ENCODE results near the gene SARS1. TPM values are rescaled to one million over a fixed set of nuclear protein-coding genes. Genes with fewer than 3 reads are reported as not detected.
A peak's percentile ranks its signal among the peaks of the same experiment; 100 is the strongest.

SARS1 gene
- total and polyA plus RNA-seq, 2 of the 13 experiments (the other 11 are each of a cell fraction or from before 2014, with no cell fraction given) = 103 to 134 TPM

DNA sequence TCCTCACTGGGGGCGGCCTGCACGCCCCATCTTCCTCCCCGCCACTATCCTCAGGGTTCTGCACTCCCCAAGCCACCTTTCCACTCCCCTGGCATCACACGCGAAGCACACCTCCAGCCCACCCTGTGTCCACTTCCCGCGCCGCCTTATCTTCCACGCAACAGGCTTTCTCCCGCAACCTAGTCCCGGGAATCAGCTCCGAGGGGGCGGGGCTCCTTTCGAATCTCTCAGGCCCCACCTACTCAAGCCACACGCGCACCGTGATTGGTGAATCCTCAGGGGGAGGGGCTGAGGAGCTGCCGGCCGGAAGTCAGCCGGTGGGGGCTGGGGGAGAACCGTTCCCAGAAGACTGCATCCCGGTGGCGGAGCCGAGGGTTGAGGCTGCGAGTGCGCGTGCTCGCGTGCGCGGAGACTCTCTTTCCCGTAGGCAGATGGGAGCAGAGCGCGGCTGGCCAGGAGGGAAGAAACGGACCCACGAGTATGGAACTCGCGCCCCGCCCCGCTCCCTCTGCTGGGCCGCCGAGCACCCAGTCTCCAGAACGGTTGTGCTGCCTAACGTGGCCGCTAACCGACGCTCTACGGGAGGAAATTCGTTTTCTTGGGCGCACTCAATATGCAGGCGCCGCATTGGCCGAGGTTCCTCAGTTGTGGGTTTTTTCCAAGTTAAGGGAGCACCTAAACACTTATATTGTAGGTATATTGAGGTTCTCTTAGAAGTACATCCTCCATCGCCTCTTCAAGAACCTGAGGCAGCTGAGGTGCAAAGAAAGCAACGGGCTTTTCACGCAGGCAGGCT is 69.4 kb downstream of the SARS1 start, which contains the start of gene PSRC1 (continued):
- TF ChIP-seq ZNF781 (CRISPR knock-in tag; IDR thresholded peaks at IDR 0.05; ENCODE audit: borderline replicate concordance, not compliant biosample characterization) (peak; percentile 56), RCOR2 (CRISPR knock-in tag; IDR thresholded peaks at IDR 0.05) (0 out of 2 replicates have a peak, but pooled peaks have one; percentile 60), ARHGAP35 (CRISPR knock-in tag; IDR thresholded peaks at IDR 0.05; ENCODE audit: borderline replicate concordance) (peak; percentile 29; the same call in 1 of the 2 replicates), ZNF260 (CRISPR knock-in tag; IDR thresholded peaks at IDR 0.05; ENCODE audit: borderline replicate concordance, low read depth) (no peak), MAZ (IDR thresholded peaks at IDR 0.05; ENCODE audit: borderline replicate concordance, low read depth, low read length) (peak; percentile 94), MAZ (CRISPR knock-in tag; IDR thresholded peaks at IDR 0.05; ENCODE audit: low read depth) (peak; percentile 93), ZNF136 (CRISPR knock-in tag; IDR thresholded peaks at IDR 0.05; ENCODE audit: low read depth) (no peak), TBP (CRISPR knock-in tag; IDR thresholded peaks at IDR 0.05) (no peak), ZNF281 (CRISPR knock-in tag; IDR thresholded peaks at IDR 0.05; ENCODE audit: borderline replicate concordance) (peak; percentile 74; the same call in 1 of the 2 replicates), ZNF891 (CRISPR knock-in tag; IDR thresholded peaks at IDR 0.05) (peak; percentile 19), ZNF639 (CRISPR knock-in tag; conservative IDR thresholded peaks at IDR 0.05) (peak; percentile 95), TBX2 (CRISPR knock-in tag; IDR thresholded peaks at IDR 0.05; ENCODE audit: borderline replicate concordance) (peak; percentile 73; the same call in 1 of the 2 replicates), ZNF83 (CRISPR knock-in tag; IDR thresholded peaks at IDR 0.05; ENCODE audit: borderline replicate concordance) (peak; percentile 21; the same call in 1 of the 2 replicates), ZNF775 (CRISPR knock-in tag; IDR thresholded peaks at IDR 0.05; ENCODE audit: borderline replicate concordance) (peak; percentile 84; the same call in 1 of the 2 replicates), ZFP90 (CRISPR knock-in tag; IDR thresholded peaks at IDR 0.05; ENCODE audit: borderline replicate concordance) (peak; percentile 36; the same call in 1 of the 2 replicates), HDAC2 (CRISPR knock-in tag; IDR thresholded peaks at IDR 0.05) (peak; percentile 53; the same call in 1 of the 2 replicates), WIZ (CRISPR knock-in tag; IDR thresholded peaks at IDR 0.05) (peak; percentile 82; the same call in 1 of the 2 replicates), SOX5 (CRISPR knock-in tag; IDR thresholded peaks at IDR 0.05; ENCODE audit: borderline replicate concordance) (peak; percentile 29; the same call in 1 of the 2 replicates), ZNF431 (CRISPR knock-in tag; IDR thresholded peaks at IDR 0.05; ENCODE audit: borderline replicate concordance, low read depth) (no peak; the same call in 1 of the 2 replicates)
- TF ChIP-seq, protein P1, sequence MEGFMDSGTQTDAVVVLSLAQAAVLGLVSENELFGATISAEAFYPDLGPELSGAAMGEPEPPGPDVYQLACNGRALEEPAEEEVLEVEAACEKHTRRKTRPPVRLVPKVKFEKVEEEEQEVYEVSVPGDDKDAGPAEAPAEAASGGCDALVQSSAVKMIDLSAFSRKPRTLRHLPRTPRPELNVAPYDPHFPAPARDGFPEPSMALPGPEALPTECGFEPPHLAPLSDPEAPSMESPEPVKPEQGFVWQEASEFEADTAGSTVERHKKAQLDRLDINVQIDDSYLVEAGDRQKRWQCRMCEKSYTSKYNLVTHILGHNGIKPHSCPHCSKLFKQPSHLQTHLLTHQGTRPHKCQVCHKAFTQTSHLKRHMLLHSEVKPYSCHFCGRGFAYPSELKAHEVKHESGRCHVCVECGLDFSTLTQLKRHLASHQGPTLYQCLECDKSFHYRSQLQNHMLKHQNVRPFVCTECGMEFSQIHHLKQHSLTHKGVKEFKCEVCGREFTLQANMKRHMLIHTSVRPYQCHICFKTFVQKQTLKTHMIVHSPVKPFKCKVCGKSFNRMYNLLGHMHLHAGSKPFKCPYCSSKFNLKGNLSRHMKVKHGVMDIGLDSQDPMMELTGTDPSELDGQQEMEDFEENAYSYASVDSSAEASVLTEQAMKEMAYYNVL (CRISPR knock-in tag; IDR thresholded peaks at IDR 0.05; ENCODE audit: borderline replicate concordance) = peak; percentile 19; the same call in 1 of the 2 replicates

Data from HepG2 (cell line).